Kidney epithelial cell (primary cell): ENCODE data around the gene EFNA1. TPM values are rescaled to one million over a fixed set of nuclear protein-coding genes. Genes with fewer than 3 reads are reported as not detected.
A peak's percentile ranks its signal among the peaks of the same experiment; 100 is the strongest.

ENCODE experiments used
- DNase-seq: peaks from one replicate; pipeline ENCODE4 v3.0.0-alpha.2; 2010; ENCODE audit warnings: low read depth
- H3K27me3 ChIP-seq: 2 replicates; pipeline ENCODE4 v1.6.0; 2011; ENCODE audit warnings: low read length; ENCODE audit not compliant: control insufficient read depth, insufficient read depth
- H3K36me3 ChIP-seq: 2 replicates; pipeline ENCODE4 v1.5.1; 2011; ENCODE audit warnings: low read length; ENCODE audit not compliant: control insufficient read depth, insufficient read depth
- H3K4me3 ChIP-seq: 2 replicates; pipeline ENCODE4 v1.5.1; 2011; ENCODE audit warnings: low read depth, mild to moderate bottlenecking, control low read depth, low read length
- total RNA-seq: library from RNA; depleted of rRNA; stranded (reverse); fragments of >200 nt; gene quantifications from 2 replicates; pipeline ENCODE4 v1.2.3, GENCODE V29; 2015
- TF ChIP-seq, protein P1 (sequence below): IDR thresholded peaks from 2 replicates; pipeline ENCODE4 v1.5.1; 2011; ENCODE audit warnings: mild to moderate bottlenecking, moderate library complexity, low read length, control low read depth, inconsistent platforms; ENCODE audit not compliant: insufficient read depth, poor library complexity, severe bottlenecking

The EFNA1 gene
- total RNA-seq: 126 and 166 TPM in 2 replicates

GRCh38 chr1:155127105-155127966 is at the start of gene EFNA1:
Gene EFNA1 (plus strand): TSS chr1:155127876. CDS start chr1:155127978, 102 bp downstream.
- TF ChIP-seq, protein P1, sequence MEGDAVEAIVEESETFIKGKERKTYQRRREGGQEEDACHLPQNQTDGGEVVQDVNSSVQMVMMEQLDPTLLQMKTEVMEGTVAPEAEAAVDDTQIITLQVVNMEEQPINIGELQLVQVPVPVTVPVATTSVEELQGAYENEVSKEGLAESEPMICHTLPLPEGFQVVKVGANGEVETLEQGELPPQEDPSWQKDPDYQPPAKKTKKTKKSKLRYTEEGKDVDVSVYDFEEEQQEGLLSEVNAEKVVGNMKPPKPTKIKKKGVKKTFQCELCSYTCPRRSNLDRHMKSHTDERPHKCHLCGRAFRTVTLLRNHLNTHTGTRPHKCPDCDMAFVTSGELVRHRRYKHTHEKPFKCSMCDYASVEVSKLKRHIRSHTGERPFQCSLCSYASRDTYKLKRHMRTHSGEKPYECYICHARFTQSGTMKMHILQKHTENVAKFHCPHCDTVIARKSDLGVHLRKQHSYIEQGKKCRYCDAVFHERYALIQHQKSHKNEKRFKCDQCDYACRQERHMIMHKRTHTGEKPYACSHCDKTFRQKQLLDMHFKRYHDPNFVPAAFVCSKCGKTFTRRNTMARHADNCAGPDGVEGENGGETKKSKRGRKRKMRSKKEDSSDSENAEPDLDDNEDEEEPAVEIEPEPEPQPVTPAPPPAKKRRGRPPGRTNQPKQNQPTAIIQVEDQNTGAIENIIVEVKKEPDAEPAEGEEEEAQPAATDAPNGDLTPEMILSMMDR: no peak
- no peaks in the 10 kb centered on the region for H3K27me3 ChIP-seq
- peaks cover 3% of the 10 kb centered on the region for H3K36me3 ChIP-seq
- peak; percentile 78 for DNase-seq
- peak within 1 kb of the TSS; percentile 70 for H3K4me3 ChIP-seq

DNA sequence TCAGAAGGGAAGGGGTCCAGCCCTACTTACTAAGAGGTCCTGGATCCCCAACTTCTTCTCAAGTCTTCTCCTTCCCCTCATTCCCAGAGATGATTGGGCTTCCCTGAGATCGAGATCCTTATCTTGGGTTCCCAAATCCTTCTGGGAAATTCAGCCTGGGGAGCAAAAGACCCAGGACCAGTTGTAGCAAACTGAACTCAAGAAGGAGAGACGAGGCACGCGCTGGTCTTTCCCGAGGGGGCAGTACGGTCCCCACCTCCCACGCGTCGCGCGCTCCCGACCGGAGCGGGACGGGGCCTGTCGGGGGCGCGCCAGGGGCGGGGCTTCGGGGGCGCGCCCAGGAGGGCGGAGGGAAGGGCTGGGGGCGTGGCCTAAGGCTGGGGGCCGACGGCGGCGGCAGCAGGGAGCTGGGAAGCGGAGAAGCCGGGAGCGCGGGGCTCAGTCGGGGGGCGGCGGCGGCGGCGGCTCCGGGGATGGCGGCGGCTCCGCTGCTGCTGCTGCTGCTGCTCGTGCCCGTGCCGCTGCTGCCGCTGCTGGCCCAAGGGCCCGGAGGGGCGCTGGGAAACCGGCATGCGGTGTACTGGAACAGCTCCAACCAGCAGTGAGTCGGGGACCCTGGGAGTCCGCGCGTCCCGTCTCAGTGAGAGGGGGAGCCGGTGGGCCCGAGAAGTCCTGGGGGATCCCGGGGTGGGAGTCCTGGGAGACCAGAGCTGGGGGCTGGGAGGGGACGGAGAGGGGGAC is 49.0 kb upstream of the EFNA1 start, which contains the start of gene EFNA3:
Gene EFNA3, plus strand, starts transcription at position 369 of the 741 bp plus-strand sequence. Its CDS starts 105 bp downstream, at position 474.
- Histone ChIP-seq H3K4me3 (peak within 1 kb of the TSS; percentile 12), H3K27me3 (peaks cover 58% of the 10 kb centered on the region), H3K36me3 (no peaks in the 10 kb centered on the region)
- TF ChIP-seq, protein P1: no peak
- DNase-seq: no peak

- Histone ChIP-seq H3K27me3 (peaks cover 62% of the 10 kb centered on the region), H3K4me3 (peak overlapping the region; percentile 12), H3K36me3 (no peaks in the 10 kb centered on the region)
- TF ChIP-seq, protein P1: no peak
- no peak for DNase-seq
These were observed 48.5 kb upstream of the EFNA1 start for GRCh38 chr1:155079210-155079486.

DNA sequence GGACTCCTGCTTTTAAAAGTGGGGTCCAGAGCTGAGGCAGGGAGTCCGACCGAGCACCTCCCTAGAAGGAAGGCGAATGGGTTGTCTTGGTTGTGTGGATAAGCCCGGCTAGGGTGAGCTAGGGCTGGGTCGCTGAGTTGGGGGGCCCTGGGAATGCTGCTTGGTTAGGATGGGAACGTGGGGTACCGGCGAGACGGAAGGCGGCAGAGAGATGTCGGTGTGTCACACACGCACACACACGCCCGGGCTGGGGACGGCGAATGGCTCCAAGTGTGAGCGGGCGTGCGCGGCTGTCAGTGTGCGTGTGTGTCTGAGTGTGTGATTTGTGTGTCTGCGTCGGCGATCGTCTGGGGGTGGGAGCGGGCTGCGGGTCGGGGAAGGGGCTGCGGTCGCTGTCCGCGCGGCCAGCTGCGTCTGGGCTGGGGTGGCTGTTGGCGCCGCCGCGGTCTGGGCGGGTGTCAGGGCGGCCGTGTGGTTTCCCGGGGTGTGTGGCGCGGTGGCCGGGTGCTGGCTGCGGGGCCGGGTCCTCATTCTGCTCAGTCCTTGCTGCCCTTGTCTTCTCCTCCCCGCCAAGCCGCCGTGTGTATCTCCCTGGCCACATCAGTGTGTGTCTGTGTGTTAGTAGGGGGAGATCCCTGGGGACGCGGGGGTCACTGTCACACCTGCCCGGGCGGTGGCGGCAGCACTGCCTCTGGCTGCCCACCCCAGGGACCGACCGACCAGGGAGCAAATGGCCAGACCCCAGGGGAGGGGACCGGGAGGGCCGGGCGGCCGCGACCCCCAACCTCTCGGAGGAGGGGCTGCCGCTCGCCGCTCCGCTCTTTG is 48.0 kb upstream of the EFNA1 start:
- TF ChIP-seq, protein P1: no peak
- Histone ChIP-seq H3K36me3 (no peaks in the 10 kb centered on the region), H3K27me3 (peaks cover 63% of the 10 kb centered on the region), H3K4me3 (no peak overlapping the region)
- no peak for DNase-seq

DNA sequence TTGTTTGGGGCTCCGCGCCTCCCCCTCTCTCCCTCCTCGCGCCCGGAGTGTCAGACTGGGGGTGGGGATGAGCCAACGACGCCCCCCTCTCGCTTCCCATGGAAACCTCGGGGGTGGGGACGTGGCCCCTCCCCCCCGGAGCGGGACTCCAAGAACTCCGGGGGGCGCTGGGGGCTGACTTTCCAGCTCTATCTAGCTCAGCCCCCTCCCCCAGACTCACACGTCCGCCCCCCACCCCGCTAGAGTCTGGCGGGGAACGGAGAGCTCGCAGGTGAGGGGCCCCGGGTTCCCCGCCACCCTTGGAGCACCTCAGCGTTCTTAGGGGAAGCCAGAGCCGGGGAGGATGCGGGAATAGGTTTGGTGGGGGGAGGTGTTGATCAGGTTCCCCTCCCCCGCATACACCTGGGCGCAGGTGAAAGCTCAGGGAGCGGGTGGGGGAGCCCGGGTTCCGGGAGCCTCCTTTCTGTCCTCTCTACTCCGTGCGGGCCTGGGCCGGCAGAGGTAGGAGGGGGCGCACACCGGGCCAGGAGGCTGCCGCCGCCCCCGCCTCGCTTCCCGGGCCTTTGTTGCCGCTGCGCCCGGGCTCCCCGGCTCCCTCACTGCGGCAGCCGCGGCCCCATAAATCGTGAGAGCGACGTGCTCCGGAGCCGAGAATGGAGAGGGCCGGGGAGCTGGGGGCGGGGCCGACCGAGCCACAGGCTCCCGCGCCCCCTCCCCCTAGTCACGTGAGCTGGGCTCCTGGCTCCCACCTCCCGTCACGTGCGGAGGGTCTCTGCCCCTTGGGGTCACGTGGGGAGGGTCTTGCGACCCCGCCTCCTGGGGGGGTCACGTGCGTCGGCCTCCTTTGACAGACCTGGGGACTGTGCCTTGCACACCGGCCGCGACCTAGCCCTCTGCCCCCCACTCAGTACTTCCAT is 47.1 kb upstream of the EFNA1 start:
- peaks cover 61% of the 10 kb centered on the region for H3K27me3 ChIP-seq
- DNase-seq: no peak
- no peaks in the 10 kb centered on the region for H3K36me3 ChIP-seq
- TF ChIP-seq, protein P1: no peak
- H3K4me3 ChIP-seq: no peak overlapping the region
